NCI-H1436 (cell line): ENCODE data around the gene PRR33.
A peak's percentile ranks its signal among the peaks of the same experiment; 100 is the strongest.
"Not testable (repeated sequence)": the region's sequence is repeated elsewhere in the genome, so short reads cannot be mapped to it uniquely, and the experiment has no call there.

Source experiments
- DNase-seq: peaks from one replicate; lab custom pipeline; 2025; lab: John Stamatoyannopoulos, UW

PRR33 gene

GRCh38 chr11:1889224-1889930 is 2.3 kb downstream of the PRR33 start:
- DNase-seq = no peak

- DNase-seq = no peak
These were observed 2.9 kb downstream of the PRR33 start for GRCh38 chr11:1888811-1889210.

GRCh38 chr11:1888347-1888753 is 3.3 kb downstream of the PRR33 start:
- no peak for DNase-seq

GRCh38 chr11:1887451-1888346 is 4.0 kb downstream of the PRR33 start:
- DNase-seq = no peak

GRCh38 chr11:1886551-1886950 is 5.1 kb downstream of the PRR33 start:
- not testable (repeated sequence) for DNase-seq

GRCh38 chr11:1884303-1884700 is 7.4 kb downstream of the PRR33 start:
- no peak for DNase-seq

GRCh38 chr11:1883346-1884302 is 8.1 kb downstream of the PRR33 start:
- DNase-seq = no peak

GRCh38 chr11:1882265-1883238 is 9.1 kb downstream of the PRR33 start:
- DNase-seq = peak; percentile 65

- no peak for DNase-seq
These were observed 10.0 kb downstream of the PRR33 start for GRCh38 chr11:1881442-1882264.

GRCh38 chr11:1880746-1881441 is 10.8 kb downstream of the PRR33 start:
- no peak for DNase-seq

GRCh38 chr11:1879941-1880720 is 11.6 kb downstream of the PRR33 start:
- DNase-seq = no peak

- DNase-seq = no peak
These were observed 12.3 kb downstream of the PRR33 start for GRCh38 chr11:1879342-1879940.

- no peak for DNase-seq
These were observed 13.3 kb downstream of the PRR33 start for GRCh38 chr11:1878137-1879031.

GRCh38 chr11:1877211-1878136 is 14.2 kb downstream of the PRR33 start:
- DNase-seq = no peak

GRCh38 chr11:1876361-1877063 is 15.2 kb downstream of the PRR33 start:
- no peak for DNase-seq
